ENCODE measurements around the gene MRM3.
"Not testable (repeated sequence)": the region's sequence is repeated elsewhere in the genome, so short reads cannot be mapped to it uniquely, and the experiment has no call there.

The MRM3 gene, protein sequence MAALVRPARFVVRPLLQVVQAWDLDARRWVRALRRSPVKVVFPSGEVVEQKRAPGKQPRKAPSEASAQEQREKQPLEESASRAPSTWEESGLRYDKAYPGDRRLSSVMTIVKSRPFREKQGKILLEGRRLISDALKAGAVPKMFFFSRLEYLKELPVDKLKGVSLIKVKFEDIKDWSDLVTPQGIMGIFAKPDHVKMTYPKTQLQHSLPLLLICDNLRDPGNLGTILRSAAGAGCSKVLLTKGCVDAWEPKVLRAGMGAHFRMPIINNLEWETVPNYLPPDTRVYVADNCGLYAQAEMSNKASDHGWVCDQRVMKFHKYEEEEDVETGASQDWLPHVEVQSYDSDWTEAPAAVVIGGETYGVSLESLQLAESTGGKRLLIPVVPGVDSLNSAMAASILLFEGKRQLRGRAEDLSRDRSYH

DNA sequence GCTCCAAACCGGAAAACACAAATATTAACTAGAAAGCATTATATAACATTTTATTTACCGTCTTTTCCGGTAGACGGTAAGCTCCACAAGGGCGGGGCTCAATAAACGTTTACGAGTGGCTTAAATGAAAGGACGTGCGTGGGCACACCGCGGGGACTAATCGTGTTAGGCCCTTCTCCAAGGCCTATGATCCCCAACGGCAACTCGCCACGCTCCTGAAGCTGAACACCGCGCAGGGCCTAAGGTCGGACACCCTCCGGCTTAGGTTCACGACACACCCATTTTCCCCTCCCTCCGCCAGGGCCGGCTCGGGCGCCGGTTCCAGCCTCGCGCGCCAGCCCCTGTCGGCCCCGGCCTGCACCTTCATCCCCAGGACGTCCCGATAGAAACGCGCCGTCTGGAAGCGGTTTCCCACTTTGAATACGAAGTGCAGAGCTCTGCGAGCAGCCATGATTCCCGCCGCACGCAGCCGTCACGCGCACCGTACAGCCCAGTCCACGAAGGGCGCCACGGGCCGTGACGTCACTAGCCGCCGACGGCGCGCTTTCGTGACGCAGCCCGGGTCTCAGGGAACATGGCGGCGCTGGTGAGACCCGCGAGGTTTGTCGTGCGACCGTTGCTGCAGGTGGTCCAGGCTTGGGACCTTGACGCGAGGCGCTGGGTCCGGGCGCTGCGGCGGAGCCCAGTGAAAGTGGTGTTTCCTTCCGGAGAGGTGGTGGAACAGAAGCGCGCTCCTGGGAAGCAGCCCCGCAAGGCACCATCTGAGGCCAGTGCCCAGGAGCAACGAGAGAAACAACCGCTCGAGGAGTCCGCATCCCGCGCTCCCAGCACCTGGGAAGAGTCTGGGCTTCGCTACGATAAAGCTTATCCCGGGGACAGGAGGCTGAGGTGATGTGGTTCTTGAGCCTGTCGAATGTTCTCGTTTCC is at the start of gene MRM3, which contains the start of gene GLOD4:
Gene MRM3 (plus strand): TSS at position 549 of the 927 bp plus-strand sequence. CDS start 26 bp downstream, at position 575.
Gene GLOD4 (minus strand): TSS at position 476 of the 927 bp plus-strand sequence. CDS start 25 bp downstream, at position 451.
- peak; percentile 85 for DNase-seq

- DNase-seq = peak; percentile 73
Observed at GRCh38 chr17:732902-733720, 49.0 kb upstream of the MRM3 start.

DNA sequence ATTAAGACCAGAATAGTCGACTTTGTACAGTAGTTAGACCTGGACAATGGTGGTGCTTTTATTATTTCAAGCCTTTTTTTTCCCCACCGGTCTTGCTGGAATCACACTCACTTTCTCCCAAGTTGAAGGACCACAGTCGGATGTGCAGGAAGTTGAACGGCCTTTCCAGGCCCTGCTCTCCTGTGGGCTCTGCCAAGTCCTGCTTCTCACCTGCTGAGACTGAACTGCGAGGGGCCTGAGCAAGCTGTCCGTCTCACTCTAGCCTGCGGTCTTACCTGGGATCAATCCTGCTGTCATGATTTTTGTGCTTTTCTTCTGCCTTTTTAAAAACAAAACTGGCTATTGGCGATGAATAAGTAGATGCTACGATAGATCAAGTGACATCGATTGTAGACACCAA is 48.4 kb upstream of the MRM3 start:
- peak; percentile 44 for DNase-seq

GRCh38 chr17:737561-738113 is 44.5 kb upstream of the MRM3 start:
- no peak for DNase-seq

- DNase-seq = no peak
Observed at GRCh38 chr17:740240-741017, 41.7 kb upstream of the MRM3 start.

DNA sequence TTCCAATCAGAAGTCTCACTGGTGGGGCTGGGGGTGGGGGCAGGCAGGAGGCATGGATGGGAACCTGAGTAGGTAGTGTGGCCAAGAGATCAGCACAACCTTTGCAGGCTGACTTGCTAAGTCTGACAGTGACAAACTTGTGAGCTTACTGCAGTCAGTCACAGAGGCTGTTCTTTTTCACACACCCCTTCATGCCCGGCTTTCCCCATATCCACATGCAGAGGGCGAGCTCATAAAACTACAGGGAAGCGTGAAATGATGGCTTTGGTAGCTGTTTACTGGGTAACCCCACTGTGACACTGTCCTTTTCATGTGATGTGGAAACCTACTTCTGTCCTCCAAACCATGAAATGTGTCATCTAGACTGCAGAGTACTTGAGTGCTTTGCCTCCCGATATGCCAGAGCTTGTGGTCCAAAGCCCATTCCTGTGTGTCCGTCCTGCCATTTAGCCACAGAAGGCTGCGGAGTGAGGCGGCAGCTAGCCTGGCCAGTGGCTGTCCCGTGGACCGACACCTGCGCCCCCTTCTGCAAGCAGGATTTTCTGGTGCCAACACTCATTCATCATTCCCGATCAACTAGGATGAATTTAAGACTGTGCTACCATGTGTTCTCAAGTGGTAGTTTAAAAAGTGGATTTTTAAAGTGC is 39.9 kb upstream of the MRM3 start:
- no peak for DNase-seq

DNA sequence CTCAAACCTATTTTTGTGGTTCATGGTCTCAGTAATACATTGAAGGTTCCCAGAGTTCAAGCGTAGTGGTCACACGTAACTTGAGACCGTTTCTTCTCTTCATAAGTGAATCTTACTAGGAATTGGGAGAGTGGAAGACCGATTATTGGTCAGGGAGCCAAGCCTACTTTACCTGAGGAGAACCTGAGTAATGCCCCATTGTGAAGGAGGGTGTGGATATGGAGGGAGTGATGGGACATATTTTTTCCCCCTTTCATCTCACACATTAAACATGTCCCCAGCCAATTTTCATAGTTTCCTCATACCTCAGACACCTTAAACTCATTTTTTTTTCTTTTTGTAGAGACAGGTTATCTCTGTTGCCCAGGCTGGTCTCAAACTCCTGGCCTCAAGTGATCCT is 39.0 kb upstream of the MRM3 start:
- DNase-seq = no peak

- DNase-seq = peak; percentile 24
Observed at GRCh38 chr17:744937-745336, 37.2 kb upstream of the MRM3 start.

GRCh38 chr17:745406-745805 is 36.7 kb upstream of the MRM3 start:
- no peak for DNase-seq

GRCh38 chr17:746181-746580 is 36.0 kb upstream of the MRM3 start:
- no peak for DNase-seq

DNA sequence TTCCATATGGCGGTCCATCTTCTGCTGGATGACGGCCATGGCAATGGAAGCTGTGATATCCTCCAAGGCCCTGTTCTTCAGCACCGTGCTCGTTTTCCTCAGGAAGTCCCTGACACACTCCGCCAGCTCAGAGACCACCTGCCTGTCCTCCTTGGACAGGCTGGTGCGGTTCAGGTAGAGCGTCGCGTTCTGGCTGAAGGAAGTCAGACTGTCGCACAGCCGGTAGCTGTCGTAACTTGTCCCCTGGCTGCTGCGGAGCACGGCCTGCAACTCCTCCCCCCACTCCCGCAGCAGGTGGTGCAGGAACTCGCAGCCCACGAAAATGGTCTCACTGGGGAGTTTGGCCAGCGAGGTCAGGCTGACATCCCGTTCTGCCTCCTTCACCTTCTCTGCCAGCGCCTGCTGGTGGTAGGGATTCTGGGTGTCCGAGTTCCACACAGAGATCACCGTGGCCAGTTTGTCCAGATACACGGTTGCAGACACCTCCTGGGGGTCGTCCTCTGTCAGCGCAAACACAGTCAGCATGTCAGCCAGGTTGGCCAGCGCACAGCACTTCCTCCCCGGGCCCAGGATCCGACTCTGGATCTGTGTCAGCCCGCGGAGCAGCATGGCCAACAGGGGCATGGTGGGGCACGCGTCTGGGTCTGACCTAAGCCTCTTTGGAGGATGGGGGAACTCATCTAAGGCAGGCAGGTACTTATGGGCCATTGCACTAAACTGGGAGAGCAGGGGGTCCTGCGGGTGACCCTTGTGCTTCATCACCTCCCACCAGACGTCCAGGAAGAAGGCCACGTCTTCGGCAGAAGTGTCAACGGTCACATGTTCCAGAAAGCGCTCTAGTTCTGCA is 35.1 kb upstream of the MRM3 start:
- no peak for DNase-seq

- not testable (repeated sequence) for DNase-seq
Observed at GRCh38 chr17:748604-749003, 33.5 kb upstream of the MRM3 start.

GRCh38 chr17:749359-749758 is 32.8 kb upstream of the MRM3 start:
- DNase-seq = not testable (repeated sequence)

DNA sequence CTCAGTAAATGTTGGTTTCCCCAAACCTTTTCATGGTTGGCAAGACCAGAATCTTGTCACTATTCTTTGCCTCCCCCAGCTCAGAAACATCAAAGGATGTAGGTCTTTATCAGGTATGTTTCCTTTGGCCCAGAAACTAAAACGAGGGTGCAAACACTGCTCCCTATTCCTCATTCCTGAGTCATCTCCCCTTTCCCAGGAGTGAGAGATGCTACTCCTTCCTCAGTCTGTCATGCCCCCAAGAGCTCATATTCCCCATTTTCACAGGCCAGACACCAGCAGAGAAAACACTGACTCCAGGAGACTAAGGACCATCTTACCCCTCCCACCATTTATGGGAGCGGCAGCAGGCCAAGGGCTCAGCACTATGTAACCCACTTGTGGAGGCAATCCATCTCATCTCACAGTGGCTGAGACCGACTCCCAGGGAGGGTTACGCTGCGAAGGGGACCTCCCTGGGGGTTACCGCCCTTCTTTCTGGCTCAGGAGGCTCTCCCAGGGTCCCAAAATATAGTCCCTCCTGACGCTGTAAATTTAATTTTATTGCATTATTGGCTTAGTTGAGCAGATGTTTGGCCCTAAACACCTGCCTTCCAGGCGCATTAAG is 31.6 kb upstream of the MRM3 start:
- DNase-seq = no peak

DNA sequence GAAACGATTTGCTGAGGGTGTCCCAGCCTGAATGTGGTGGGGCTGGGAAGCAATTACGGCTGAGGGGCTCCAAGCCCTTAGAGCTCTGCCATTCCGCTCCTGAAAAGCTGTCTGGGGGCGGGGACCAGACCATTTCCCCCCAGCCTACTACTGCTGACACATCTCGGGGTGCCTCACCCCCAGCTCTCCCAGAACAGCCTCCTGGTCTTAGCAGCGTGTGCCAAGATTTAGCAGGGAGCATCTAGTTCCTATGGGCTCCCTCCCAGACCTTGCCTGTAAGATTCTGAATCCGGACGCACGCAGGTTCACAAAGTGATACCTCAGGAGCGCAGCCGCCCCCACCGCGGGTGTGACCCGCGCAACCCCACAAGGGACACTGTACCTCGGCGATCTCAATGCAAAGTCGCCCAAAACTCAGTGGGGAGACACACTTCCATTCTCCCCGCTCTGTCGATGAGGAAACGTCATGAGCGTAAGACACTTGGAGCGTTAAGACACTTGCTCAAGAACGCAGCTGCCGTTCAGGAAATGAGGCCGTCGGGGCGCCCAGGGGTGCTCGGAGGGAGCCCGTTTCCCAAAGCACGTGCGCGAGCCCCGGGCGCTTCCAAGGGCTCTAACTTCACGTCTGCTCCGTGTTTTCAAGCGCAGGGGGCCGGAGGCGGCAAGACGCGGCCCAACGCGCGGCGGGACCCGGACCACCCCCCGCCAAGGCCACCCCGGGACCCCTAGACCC is 30.7 kb upstream of the MRM3 start:
- peak; percentile 62 for DNase-seq

DNA sequence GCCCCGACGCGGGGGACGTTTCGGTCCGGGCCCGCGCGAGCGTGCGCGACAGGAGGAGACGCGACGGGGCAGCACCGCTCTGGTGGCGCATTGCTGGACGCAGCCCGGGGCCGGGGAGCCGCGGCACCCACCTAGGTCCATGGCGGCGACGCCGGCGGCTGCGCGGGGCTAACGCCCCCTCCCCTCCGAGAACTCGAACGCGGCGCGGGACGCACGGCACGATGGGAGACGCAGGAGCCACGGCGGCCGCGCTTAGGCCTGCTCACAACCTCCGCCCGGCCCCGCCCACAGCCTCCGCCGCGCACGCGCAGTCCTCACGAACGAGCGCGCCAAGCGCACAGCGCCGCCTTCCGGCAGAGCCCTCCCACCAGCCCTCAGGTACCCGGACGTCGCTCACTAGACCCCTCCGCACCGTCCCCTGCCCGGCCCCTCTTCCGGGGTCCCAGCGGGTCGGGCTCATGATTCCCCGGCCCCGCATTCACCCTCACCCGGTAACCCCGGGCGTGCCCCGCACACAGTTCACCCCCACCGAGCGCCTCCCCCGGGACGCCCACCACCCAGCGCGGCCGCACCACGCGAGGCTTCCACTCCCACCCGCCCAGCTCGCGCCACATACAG is 30.0 kb upstream of the MRM3 start, which contains the start of gene GEMIN4:
Gene GEMIN4 (minus strand): TSS at position 263 of the 618 bp plus-strand sequence. CDS start 122 bp downstream, at position 141.
- DNase-seq = peak; percentile 90

DNA sequence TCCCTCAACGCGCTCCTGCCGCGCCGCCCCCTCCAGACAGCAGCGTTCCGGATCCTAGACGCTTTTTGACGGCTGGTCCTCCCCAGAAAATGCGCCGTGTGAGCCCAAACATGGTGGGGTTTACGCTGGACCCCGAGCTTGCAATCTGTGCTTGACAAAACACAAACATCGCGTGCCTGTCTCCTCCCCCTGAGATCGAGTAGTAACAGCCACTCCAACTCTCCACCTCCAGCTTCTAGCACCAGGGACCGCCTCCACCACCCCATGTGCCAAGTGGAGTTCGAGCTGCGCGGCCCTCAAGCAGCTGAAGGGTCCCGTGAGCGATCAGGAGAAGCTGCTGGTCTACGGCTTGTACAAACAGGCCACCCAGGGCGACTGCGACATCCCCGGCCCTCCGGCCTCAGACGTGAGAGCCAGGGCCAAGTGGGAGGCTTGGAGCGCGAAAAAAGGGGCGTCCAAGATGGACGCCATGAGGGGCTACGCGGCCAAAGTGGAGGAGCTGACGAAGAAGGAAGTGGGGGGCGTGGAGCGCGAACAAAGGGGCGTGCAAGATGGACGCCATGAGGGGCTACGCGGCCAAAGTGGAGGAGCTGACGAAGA is 29.4 kb upstream of the MRM3 start:
- DNase-seq = peak; percentile 75

GRCh38 chr17:753418-753817 is 28.7 kb upstream of the MRM3 start:
- no peak for DNase-seq
